GM12874 (cell line): ENCODE measurements around the gene ANKFN1.

Experiments used
- CTCF ChIP-seq: IDR thresholded peaks from 2 replicates; pipeline ENCODE4 v1.5.1; 2011; ENCODE audit warnings: low read depth, mild to moderate bottlenecking, control low read depth, low read length, moderate library complexity; ENCODE audit not compliant: insufficient read depth

The ANKFN1 gene

DNA sequence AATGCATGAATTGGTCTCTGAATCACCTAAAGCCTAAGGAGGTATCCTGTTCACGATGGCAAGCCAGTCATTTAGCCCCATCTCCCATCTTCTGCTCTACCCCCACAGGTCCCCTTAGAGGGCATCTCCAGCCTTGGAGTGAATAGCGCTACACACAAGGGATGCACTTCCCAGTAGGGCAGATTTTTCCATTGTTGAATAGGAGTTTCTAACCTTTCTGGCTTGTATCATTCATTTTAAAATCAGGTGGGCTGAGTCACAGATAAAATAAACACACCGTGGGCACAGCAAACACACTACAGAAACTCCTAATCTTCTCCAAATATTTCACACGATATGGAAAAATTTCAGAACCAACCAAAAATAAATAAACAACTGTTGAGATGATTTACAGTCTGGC, 239.0 kb downstream of the ANKFN1 start:
- no peak for TF ChIP-seq CTCF

DNA sequence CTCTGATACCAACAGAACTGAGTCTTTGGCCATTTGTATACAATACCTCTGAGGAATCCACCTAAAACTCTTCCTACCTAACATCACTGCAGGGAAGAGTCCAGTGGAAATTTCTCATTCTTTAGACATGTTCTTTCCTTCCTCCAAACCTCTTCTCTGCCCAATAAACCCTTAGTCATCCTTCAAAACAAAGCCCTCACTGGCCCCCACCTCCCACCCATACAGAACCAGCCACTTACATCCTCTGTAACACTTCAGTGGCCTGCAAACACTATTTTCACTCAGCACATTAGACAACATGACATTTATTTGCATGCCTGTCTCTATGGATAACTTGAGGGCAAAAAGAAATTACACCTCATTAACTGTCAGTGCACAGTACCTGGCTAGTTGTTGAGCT, 239.9 kb downstream of the ANKFN1 start:
- no peak for TF ChIP-seq CTCF

DNA sequence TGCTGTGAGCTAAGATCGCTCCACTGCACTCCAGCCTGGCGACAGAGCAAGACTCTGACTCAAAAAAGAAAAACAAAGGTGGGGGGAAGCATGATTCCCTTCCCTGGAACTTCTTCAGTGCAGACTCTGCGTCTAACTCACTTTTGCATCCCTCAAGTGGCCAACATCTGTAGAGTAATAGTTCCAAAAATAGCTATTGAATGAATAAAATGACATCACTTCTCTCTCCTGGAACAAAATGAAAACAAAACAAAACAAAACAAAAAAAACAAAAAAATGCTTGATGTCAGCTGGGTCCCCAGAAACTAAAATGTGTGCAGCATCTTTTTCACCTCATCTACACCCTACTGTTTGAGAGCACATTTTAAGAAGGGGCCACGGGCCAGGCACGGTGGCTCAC, 242.5 kb downstream of the ANKFN1 start:
- no peak for TF ChIP-seq CTCF

- no peak for TF ChIP-seq CTCF
Observed at GRCh38 chr17:56407086-56407485, 253.8 kb downstream of the ANKFN1 start.

DNA sequence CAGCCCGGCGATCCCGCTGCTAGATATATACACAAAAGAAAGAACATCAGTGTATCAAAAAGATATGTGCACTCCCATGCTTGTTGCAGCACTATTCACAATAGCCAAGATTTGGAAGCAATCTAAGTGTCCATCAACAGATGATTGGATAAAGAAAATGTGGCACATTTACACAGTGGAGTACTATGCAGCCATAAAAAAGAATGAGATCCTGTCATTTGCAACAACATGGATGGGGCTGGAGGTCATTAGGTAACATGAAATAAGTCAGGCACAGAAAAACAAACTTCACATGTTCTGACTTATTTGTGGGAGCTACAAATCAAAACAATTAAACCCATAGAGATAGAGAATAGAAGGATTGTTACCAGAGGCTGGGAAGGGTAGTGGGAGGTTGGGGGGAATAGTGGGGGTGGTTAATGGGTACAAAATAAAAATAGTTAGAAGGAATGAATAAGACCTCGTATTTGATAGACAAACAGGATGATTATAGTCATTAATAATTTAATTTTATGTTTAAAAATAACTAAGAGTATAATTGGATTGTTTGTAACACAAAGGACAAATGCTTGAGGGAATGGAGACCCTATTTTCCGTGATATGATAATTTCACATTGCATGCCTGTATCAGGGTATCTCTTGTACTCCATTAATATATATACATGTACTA, 263.5 kb downstream of the ANKFN1 start:
- no peak for TF ChIP-seq CTCF

DNA sequence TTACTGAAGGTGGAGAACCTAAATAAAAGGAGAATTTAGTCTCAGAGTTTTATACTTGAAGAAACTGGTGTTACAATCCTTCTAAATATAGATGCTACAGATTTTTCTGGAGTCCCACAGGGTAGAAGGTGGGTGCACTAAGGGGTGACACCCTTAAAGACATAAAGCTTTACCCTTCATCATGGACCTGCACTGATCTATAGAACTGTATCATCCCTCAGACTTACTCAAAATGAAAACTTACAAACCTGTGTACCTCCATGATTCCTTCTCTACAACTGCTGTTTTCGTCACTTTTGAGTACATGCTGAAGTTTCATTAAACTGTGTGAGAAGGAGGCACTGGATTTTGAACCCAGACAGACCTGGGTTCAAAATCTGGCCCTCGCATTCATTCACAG, 270.7 kb downstream of the ANKFN1 start:
- TF ChIP-seq CTCF, result no peak

- TF ChIP-seq CTCF, result no peak
Observed at GRCh38 chr17:56424543-56425044, 271.3 kb downstream of the ANKFN1 start.
